Skin epidermis (tissue), 12 donors: ENCODE measurements around the gene WDR46.

Experiments
- H3K27ac ChIP-seq, 21 experiments: fragments of 200-600 bp; sonication (generic) in 11 of 21; one replicate each; pipeline ENCODE4 v1.5.0; 2020; ENCODE audit warnings: mild to moderate bottlenecking in 3 of 21, inconsistent platforms in 2 of 21, moderate library complexity in 2 of 21
- H3K4me3 ChIP-seq, 7 experiments: fragments of 200-600 bp; sonication (generic) in 2 of 7; one replicate each; pipeline ENCODE4 v1.5.0; 2020; ENCODE audit warnings: inconsistent platforms in 2 of 7, mild to moderate bottlenecking in 2 of 7, moderate library complexity in 1 of 7

The WDR46 gene

DNA sequence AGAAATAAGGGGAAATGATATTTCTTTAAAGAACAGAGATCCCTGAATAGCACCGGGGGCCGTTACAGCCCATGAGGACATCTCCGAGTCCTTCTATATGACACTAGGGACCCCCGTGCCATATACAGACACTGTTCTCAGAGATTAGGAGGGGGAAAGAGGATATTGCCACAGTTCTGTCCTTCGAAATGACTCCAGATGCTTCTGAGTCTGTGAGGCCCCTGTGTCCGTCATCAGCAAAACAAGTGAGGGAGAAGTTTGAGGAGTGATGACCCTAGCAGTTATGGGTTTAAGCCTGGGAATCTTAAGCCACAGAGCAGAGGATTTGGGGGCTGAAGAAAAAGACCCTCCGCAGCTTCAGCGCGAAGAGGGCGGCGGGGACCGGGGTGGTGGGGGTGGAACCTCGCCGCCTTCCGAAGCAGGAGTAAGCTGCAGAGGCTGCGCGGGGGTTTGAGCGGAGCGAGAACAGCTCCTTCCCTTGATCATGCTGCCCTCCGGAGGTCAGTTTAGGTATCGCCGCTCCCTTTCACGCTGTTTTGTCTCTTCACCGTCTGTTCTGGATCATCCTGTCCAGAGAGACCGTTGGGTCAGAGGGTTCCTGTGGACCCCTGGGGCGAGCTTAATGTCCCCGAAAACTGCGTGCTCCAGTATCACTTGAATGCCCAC is 40.9 kb downstream of the WDR46 start:
- Histone ChIP-seq H3K27ac (peak overlapping the region in 20 of 21 experiments; percentile 75 to 99 (median 90)), H3K4me3 (peak overlapping the region; percentile 34 to 59 (median 48))

DNA sequence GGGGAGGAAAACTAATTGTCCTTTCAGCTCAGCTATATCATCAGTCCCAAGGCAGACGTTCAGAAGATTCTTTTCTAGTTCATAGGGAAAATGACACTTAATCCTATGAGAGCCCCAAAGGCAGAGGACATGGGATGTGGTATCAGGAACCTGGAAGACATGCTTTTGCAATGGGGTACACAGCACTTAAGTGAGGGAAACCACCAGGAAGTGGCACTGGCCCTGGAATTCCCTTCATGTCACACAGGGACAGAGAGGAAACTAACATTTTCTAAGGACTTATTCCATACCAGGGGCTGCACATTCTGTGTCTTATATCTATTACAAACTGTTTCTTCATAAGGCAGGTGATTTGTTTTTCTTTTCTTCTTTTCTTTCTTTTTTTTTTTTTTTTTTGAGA is 45.6 kb downstream of the WDR46 start:
- Histone ChIP-seq H3K27ac (no peak overlapping the region), H3K4me3 (no peak overlapping the region)

DNA sequence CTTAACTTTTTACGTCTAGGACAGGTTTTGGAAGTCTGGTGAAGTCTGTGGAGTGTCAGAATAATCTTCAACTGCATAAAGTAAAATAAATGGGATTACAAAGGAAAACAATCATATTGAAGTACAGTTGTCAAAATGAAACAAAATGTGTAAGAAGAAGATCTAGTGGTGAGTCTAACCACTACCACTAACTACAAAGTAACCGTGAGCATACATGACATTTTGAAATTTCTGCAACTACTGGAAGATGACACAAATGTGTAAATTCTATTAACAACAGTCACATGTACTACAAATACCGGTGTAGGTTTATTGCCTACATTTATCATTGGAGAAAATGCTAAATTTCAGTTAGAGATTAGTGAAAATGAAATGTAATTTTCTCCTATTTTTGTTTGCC is 47.1 kb downstream of the WDR46 start:
- Histone ChIP-seq H3K27ac (no peak overlapping the region), H3K4me3 (no peak overlapping the region)

DNA sequence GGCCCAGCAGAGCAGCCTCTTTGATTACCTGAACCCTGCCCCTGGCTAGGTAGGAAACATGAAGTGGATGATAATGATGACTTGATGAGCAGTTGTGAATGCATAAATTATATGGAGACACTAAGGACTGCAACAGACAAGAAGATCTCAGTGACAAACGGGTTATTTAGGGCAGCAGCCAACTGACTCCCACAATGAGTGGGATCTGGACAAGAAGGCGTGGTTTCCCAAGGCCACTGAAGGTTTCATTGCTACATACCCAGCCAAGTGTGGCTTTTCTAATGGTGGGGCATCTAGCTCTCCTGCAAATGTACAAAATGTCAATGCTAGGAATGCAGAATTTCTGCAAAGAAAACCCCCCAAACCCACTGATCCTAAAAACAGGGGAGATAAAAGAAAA is 51.3 kb downstream of the WDR46 start:
- H3K4me3 ChIP-seq, result no peak overlapping the region
- no peak overlapping the region for H3K27ac ChIP-seq

DNA sequence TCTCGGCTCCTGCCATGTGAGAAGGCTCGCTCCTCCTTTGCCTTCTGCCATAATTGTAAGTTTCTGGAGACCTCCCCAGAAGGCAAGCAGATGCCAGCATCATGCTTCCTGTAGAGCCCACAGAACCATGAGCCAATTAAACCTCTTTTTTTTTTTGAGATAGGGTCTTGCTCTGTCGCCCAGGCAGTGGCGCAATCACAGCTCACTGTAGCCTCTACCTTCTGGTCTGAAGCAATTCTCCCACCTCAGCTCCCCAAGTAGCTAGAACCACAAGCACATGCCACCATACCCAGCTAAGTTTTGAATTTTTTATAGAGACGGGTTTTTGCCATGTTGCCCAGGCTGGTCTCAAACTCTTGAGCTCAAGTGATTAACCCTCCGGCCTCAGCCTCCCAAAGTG is 52.2 kb downstream of the WDR46 start:
- H3K4me3 ChIP-seq, result no peak overlapping the region
- H3K27ac ChIP-seq, result no peak overlapping the region

DNA sequence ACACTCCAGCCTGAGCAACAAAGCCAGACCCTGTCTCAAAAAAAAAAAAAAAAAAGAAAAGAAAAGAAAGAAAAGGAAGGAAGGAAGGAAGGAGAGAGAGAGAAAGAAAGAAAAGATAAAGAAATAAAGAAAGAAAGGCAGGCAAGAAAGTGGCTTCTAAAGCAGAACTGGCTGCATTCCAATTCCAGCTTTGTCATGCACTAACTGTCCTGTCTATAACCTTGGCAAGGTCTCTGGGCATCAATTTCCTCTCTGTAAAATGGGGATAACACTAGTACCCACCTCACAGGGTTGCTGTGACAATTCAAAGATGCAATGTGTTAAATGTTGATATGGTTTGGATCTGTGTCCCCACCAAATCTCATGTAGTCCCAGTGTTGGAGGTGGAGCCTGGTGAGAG is 52.7 kb downstream of the WDR46 start:
- Histone ChIP-seq H3K4me3 (no peak overlapping the region), H3K27ac (no peak overlapping the region)

DNA sequence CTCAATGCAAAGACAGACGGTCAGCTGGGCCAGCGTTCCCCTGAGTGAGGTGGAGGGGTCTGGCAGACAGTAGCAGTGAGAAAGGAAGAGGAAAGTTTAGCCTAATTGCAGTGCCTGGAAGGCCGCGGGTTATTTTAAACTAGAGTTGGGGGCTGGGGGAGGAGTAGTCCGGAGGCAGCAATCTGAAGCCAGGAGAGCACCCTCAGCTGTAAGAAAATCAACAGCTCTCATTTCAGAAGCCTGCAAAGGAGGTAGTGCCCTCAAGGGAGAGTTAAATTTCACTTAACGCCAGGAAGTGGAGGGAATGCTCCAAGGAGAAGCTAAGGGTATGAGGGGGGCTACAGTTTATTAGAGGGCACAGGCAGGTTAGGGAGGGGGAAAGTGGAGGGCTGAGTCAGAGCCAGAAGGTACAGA is 53.8 kb downstream of the WDR46 start:
- H3K4me3 ChIP-seq, result no peak overlapping the region
- H3K27ac ChIP-seq, result no peak overlapping the region
